Measurements from ENCODE around the gene ZBTB20.

The ZBTB20 gene

GRCh38 chr3:114756506-114757279 lies 390.4 kb downstream of the ZBTB20 start:
- Mint-ChIP-seq H3K36me3 (no peaks in the 10 kb centered on the region), H3K27ac (no peak overlapping the region), H3K9me3 (no peaks in the 10 kb centered on the region), H3K27me3 (no peaks in the 10 kb centered on the region), H3K4me1 (peaks cover 6 to 14% of the 10 kb centered on the region in 2 donors), H3K4me3 (no peak overlapping the region)
- DNase-seq, result no peak
- ATAC-seq (replicated peaks), result peak; percentile 63 to 85

GRCh38 chr3:114746502-114746901 lies 400.6 kb downstream of the ZBTB20 start:
- Mint-ChIP-seq H3K4me3 (peak overlapping the region; percentile 77 to 79), H3K4me1 (peaks cover 8 to 17% of the 10 kb centered on the region in 2 donors), H3K9me3 (peaks cover 0 to 3% of the 10 kb centered on the region in 2 donors), H3K27ac (peak overlapping the region; percentile 82), H3K27me3 (no peaks in the 10 kb centered on the region), H3K36me3 (peaks cover 1 to 3% of the 10 kb centered on the region in 2 donors)
- DNase-seq, result no peak
- no peak for ATAC-seq (replicated peaks)

- Mint-ChIP-seq H3K36me3 (peaks cover 1 to 3% of the 10 kb centered on the region in 2 donors), H3K27me3 (no peaks in the 10 kb centered on the region), H3K4me3 (peak overlapping the region in 1 of 2 donors; percentile 79), H3K9me3 (peaks cover 0 to 3% of the 10 kb centered on the region in 2 donors), H3K27ac (peak overlapping the region; percentile 82), H3K4me1 (peaks cover 8 to 17% of the 10 kb centered on the region in 2 donors)
- no peak for ATAC-seq (replicated peaks)
- DNase-seq, result no peak
Measured at GRCh38 chr3:114745322-114746240, 401.5 kb downstream of the ZBTB20 start.

DNA sequence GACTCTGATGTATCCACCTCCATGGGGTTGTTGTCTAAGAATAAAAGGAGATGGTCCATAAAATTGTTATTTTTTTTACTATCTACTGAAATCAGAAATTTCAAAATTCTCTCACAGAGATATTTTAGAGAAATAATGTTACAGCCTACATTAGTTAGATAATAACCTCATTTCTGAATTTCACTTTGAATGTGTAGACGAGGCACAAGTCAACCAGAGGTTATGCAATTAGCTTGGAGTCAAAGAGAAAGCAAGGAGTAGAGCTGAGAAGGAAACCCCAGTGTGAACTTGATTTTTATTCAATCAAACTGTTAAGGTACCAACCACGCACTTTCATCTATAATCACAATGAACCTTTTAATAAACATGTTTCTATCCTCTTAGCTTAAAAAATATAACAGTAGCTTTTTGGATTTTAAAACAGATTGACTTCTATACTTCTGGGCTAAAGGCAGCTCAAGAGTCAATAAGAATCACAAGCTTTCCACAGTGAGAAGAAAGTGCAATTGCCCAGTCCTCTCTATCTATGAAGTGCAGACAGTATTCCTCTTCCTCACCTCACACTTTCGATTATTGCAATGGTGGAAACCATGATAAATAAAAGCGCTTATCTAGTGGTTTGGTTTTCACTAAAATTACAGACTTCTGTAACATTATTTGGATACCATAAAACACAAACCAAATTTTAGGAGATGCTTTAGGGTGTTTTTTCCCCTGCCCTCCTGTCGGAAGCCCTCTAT lies 403.2 kb downstream of the ZBTB20 start:
- no peak overlapping the region for H3K4me3 Mint-ChIP-seq
- H3K27me3 Mint-ChIP-seq, result no peaks in the 10 kb centered on the region
- peaks cover 8 to 17% of the 10 kb centered on the region in 2 donors for H3K4me1 Mint-ChIP-seq
- H3K27ac Mint-ChIP-seq, result no peak overlapping the region
- no peak for ATAC-seq (replicated peaks)
- DNase-seq, result no peak
- H3K9me3 Mint-ChIP-seq, result peaks cover 0 to 3% of the 10 kb centered on the region in 2 donors
- peaks cover 0 to 5% of the 10 kb centered on the region in 2 donors for H3K36me3 Mint-ChIP-seq

- Mint-ChIP-seq H3K27me3 (no peaks in the 10 kb centered on the region), H3K4me3 (no peak overlapping the region), H3K4me1 (peaks cover 2 to 3% of the 10 kb centered on the region in 2 donors), H3K9me3 (no peaks in the 10 kb centered on the region), H3K27ac (no peak overlapping the region), H3K36me3 (peaks cover 0 to 6% of the 10 kb centered on the region in 2 donors)
- DNase-seq, result no peak
- no peak for ATAC-seq (replicated peaks)
Measured at GRCh38 chr3:114741066-114741465, 406.0 kb downstream of the ZBTB20 start.

- no peak overlapping the region for H3K27ac Mint-ChIP-seq
- H3K27me3 Mint-ChIP-seq, result no peaks in the 10 kb centered on the region
- DNase-seq (no peak), ATAC-seq (replicated peaks) (no peak)
- H3K36me3 Mint-ChIP-seq, result peaks cover 0 to 6% of the 10 kb centered on the region in 2 donors
- no peak overlapping the region for H3K4me3 Mint-ChIP-seq
- peaks cover 0 to 1% of the 10 kb centered on the region in 2 donors for H3K4me1 Mint-ChIP-seq
- H3K9me3 Mint-ChIP-seq, result no peaks in the 10 kb centered on the region
Measured at GRCh38 chr3:114739627-114740026, 407.5 kb downstream of the ZBTB20 start.

- H3K4me3 Mint-ChIP-seq, result no peak overlapping the region
- ATAC-seq (replicated peaks) (no peak), DNase-seq (no peak)
- H3K36me3 Mint-ChIP-seq, result no peaks in the 10 kb centered on the region
- H3K27me3 Mint-ChIP-seq, result no peaks in the 10 kb centered on the region
- H3K4me1 Mint-ChIP-seq, result peaks cover 8 to 19% of the 10 kb centered on the region in 2 donors
- H3K9me3 Mint-ChIP-seq, result no peaks in the 10 kb centered on the region
- no peak overlapping the region for H3K27ac Mint-ChIP-seq
Measured at GRCh38 chr3:114732353-114732752, 414.7 kb downstream of the ZBTB20 start.

DNA sequence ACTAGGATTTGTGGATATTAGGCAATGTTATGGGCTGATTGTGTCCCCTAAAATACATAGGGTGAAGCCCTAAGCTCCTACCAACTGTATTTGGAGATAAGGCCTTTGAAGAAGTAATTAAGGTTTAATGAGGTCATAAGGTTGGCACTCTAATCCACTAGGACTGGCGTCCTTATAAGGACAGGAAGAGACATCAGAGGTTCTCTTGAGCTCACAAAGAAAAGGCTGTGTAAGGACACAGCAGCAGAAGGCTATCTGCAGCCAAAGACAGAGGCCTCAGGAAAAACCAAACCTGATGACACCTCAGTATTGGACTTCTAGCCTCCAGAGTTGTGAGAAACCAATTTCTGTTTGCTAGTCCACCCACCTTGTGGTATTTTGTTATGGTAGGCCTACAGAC lies 416.7 kb downstream of the ZBTB20 start:
- ATAC-seq (replicated peaks) (no peak), DNase-seq (no peak)
- Mint-ChIP-seq H3K27me3 (no peaks in the 10 kb centered on the region), H3K36me3 (peaks cover 0 to 3% of the 10 kb centered on the region in 2 donors), H3K4me3 (no peak overlapping the region), H3K4me1 (peaks cover 10 to 24% of the 10 kb centered on the region in 2 donors), H3K9me3 (no peaks in the 10 kb centered on the region), H3K27ac (no peak overlapping the region)

DNA sequence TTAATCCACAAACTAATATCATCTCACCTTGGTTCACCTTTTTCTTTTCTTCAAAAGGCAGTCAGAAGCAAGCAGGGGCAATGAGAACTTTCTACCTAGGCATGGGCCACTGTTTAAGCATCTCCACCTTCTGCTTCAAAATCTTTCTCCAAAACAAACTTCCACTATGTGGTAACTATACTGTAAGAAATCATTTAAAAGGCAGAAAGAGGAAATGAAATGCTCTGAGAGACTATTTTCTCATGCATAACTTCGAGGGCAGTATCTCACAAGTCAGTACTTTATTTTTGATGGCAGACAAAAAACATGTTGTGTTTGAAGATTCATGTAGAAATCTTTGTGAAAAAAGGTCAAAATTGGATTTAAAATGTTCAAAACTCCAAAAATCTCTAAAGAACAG lies 419.7 kb downstream of the ZBTB20 start:
- peaks cover 0 to 5% of the 10 kb centered on the region in 2 donors for H3K36me3 Mint-ChIP-seq
- no peak overlapping the region for H3K27ac Mint-ChIP-seq
- H3K9me3 Mint-ChIP-seq, result no peaks in the 10 kb centered on the region
- ATAC-seq (replicated peaks) (peak; percentile 79 to 82), DNase-seq (no peak)
- H3K27me3 Mint-ChIP-seq, result no peaks in the 10 kb centered on the region
- peaks cover 8 to 19% of the 10 kb centered on the region in 2 donors for H3K4me1 Mint-ChIP-seq
- H3K4me3 Mint-ChIP-seq, result no peak overlapping the region

DNA sequence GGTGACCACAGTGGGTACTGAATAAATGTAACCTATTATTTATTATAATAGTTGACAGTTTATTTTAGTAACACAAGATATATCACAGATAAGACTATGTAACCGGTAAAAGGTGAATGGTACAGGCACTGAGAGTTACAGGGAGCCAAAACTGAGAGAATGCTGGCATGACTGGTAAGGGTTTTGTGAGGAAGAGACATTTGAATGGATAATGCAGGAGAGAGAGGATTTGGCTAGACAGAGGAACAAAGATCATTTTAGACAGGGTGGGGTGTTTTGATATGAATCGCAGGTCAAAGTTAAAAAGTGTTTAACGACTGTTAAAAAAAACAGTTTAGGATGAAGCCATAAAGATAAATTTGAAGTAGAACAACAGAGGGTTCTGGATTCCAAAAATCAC lies 421.1 kb downstream of the ZBTB20 start:
- peaks cover 0 to 5% of the 10 kb centered on the region in 2 donors for H3K36me3 Mint-ChIP-seq
- DNase-seq, result no peak
- H3K4me3 Mint-ChIP-seq, result no peak overlapping the region
- H3K9me3 Mint-ChIP-seq, result no peaks in the 10 kb centered on the region
- peaks cover 10 to 20% of the 10 kb centered on the region in 2 donors for H3K4me1 Mint-ChIP-seq
- H3K27ac Mint-ChIP-seq, result no peak overlapping the region
- no peaks in the 10 kb centered on the region for H3K27me3 Mint-ChIP-seq
- no peak for ATAC-seq (replicated peaks)

DNA sequence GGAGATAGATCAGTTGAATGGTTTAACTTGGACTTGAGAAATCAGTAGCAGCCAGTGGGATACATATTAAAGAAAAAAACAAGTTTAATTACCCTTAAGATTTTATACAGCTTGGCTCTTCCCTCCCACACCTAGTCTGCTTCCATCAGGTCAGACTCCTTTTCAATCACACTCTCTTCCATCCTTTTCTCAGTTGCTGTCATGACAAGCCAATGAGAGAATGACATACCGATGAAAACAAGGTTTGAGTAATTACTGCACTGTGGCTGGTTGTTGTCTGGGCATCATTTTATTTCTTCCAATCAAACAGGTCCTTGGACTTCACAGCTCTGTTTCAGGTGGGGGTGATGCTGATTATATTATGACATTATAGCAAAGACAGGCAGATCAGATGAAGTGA lies 424.6 kb downstream of the ZBTB20 start:
- Mint-ChIP-seq H3K27me3 (no peaks in the 10 kb centered on the region), H3K4me3 (no peak overlapping the region), H3K36me3 (peaks cover 0 to 5% of the 10 kb centered on the region in 2 donors), H3K27ac (no peak overlapping the region), H3K4me1 (peaks cover 6 to 16% of the 10 kb centered on the region in 2 donors), H3K9me3 (no peaks in the 10 kb centered on the region)
- ATAC-seq (replicated peaks) (no peak), DNase-seq (no peak)

- H3K4me1 Mint-ChIP-seq, result peaks cover 2 to 9% of the 10 kb centered on the region in 2 donors
- DNase-seq, result no peak
Measured at GRCh38 chr3:114721864-114722263, 425.2 kb downstream of the ZBTB20 start.

GRCh38 chr3:114721209-114721608 lies 425.9 kb downstream of the ZBTB20 start:
- Mint-ChIP-seq H3K27me3 (no peaks in the 10 kb centered on the region), H3K36me3 (peaks cover 0 to 5% of the 10 kb centered on the region in 2 donors), H3K4me1 (peaks cover 2 to 9% of the 10 kb centered on the region in 2 donors), H3K27ac (no peak overlapping the region), H3K4me3 (no peak overlapping the region), H3K9me3 (no peaks in the 10 kb centered on the region)
- no peak for DNase-seq
- ATAC-seq (replicated peaks), result no peak

More at GRCh38 chr3:114721864-114722263, 425.2 kb downstream of the ZBTB20 start:
- peaks cover 0 to 5% of the 10 kb centered on the region in 2 donors for H3K36me3 Mint-ChIP-seq
- H3K27me3 Mint-ChIP-seq, result no peaks in the 10 kb centered on the region
- peak; percentile 48 to 67 for ATAC-seq (replicated peaks)
- H3K9me3 Mint-ChIP-seq, result no peaks in the 10 kb centered on the region
- no peak overlapping the region for H3K27ac Mint-ChIP-seq
- no peak overlapping the region for H3K4me3 Mint-ChIP-seq

DNA sequence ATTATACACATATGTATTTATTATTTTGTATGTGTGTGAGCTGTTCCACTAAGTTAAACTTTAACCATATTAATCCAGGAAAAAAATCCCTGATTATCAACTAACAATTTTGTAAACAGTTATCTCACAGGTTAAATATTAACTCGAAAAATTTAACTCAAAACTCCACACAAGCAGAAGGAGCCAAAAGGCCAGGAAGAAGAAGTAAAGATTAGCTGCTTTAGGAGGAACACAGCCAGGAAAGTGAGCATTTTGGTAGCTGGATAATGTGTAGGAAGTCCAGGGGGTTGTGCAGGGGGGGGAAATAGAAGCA lies 428.2 kb downstream of the ZBTB20 start:
- ATAC-seq (replicated peaks) (no peak), DNase-seq (no peak)
- Mint-ChIP-seq H3K27me3 (no peaks in the 10 kb centered on the region), H3K4me1 (peaks cover 2 to 9% of the 10 kb centered on the region in 2 donors), H3K36me3 (peaks cover 0 to 6% of the 10 kb centered on the region in 2 donors), H3K4me3 (no peak overlapping the region), H3K9me3 (no peaks in the 10 kb centered on the region), H3K27ac (no peak overlapping the region)

Measured in stimulated activated naive B cell treated with anti-CD40 and anti-IgM and Interleukin-4, amounts not matched to agents 10 μg/mL and 1 μg/mL and 100 μg/mL, for 72 hours (primary cell).